HG02852 (cell line): Measurements from ENCODE around the gene PAX8.
"Not testable (repeated sequence)": the region's sequence is repeated elsewhere in the genome, so short reads cannot be mapped to it uniquely, and the experiment has no call there.

ENCODE experiments used
- ATAC-seq: cut with Tn5 transposase; IDR thresholded peaks from one replicate; pipeline ENCODE4 v1.9.1; 2021; ENCODE audit warnings: mild to moderate bottlenecking, moderate library complexity; ENCODE audit not compliant: unreplicated experiment

PAX8 gene

GRCh38 chr2:113297590-113297989, 18.9 kb upstream of the PAX8 start:
- ATAC-seq: not testable (repeated sequence)

GRCh38 chr2:113291191-113291590, 12.5 kb upstream of the PAX8 start:
- no peak for ATAC-seq

- not testable (repeated sequence) for ATAC-seq
These were observed 10.0 kb upstream of the PAX8 start for GRCh38 chr2:113288674-113289149.

- ATAC-seq: not testable (repeated sequence)
These were observed 9.5 kb upstream of the PAX8 start for GRCh38 chr2:113288117-113288673.

GRCh38 chr2:113285816-113286215, 7.1 kb upstream of the PAX8 start:
- no peak for ATAC-seq

- not testable (repeated sequence) for ATAC-seq
These were observed 6.3 kb upstream of the PAX8 start for GRCh38 chr2:113284999-113285398.

- ATAC-seq: no peak
These were observed 5.8 kb upstream of the PAX8 start for GRCh38 chr2:113284476-113284875.

GRCh38 chr2:113283704-113284284, 5.1 kb upstream of the PAX8 start:
- ATAC-seq: no peak

- ATAC-seq: no peak
These were observed 4.2 kb upstream of the PAX8 start for GRCh38 chr2:113282747-113283533.

GRCh38 chr2:113281910-113282746, 3.4 kb upstream of the PAX8 start:
- no peak for ATAC-seq

- no peak for ATAC-seq
These were observed 514 bp downstream of the PAX8 start for GRCh38 chr2:113278073-113278741.

- no peak for ATAC-seq
These were observed 1.1 kb downstream of the PAX8 start for GRCh38 chr2:113277474-113278072.

- ATAC-seq: no peak
These were observed 1.8 kb downstream of the PAX8 start for GRCh38 chr2:113276761-113277425.

GRCh38 chr2:113276216-113276760, 2.4 kb downstream of the PAX8 start:
- no peak for ATAC-seq

- no peak for ATAC-seq
These were observed 3.0 kb downstream of the PAX8 start for GRCh38 chr2:113275556-113276215.

- no peak for ATAC-seq
These were observed 4.3 kb downstream of the PAX8 start for GRCh38 chr2:113274432-113274831.

GRCh38 chr2:113273981-113274380, 4.7 kb downstream of the PAX8 start:
- no peak for ATAC-seq

- no peak for ATAC-seq
These were observed 5.6 kb downstream of the PAX8 start for GRCh38 chr2:113273027-113273551.

GRCh38 chr2:113272477-113272876, 6.2 kb downstream of the PAX8 start:
- ATAC-seq: no peak
